Nephron (organoid): ENCODE measurements around the gene RAP1GAP2.
"Not testable (repeated sequence)": the region's sequence is repeated elsewhere in the genome, so short reads cannot be mapped to it uniquely, and the experiment has no call there.

Source experiments
- H3K27ac Mint-ChIP-seq, 3 experiments: 2 replicates each; pipeline ENCODE4 v1.8.0; 2020; ENCODE audit warnings: mixed read lengths in 3 of 3, mild to moderate bottlenecking in 2 of 3, moderate library complexity in 1 of 3
- H3K27me3 Mint-ChIP-seq: 2 replicates; pipeline ENCODE4 v1.8.0; 2021; ENCODE audit warnings: low read depth, mild to moderate bottlenecking, moderate library complexity, mixed read lengths
- H3K36me3 Mint-ChIP-seq: 2 replicates; pipeline ENCODE4 v1.8.0; 2020; ENCODE audit warnings: low read depth, mixed read lengths
- H3K4me1 Mint-ChIP-seq: 2 replicates; pipeline ENCODE4 v1.8.0; 2020; ENCODE audit warnings: mixed read lengths
- H3K4me3 Mint-ChIP-seq, 3 experiments: 2 replicates each; pipeline ENCODE4 v1.8.0; 2020; ENCODE audit warnings: mild to moderate bottlenecking in 3 of 3, mixed read lengths in 3 of 3, moderate library complexity in 2 of 3
- H3K9me3 Mint-ChIP-seq: 2 replicates; pipeline ENCODE4 v1.8.0; 2020; ENCODE audit warnings: mixed read lengths
- CTCF ChIP-seq, 3 experiments: fragments of 200-600 bp; sonication (generic); IDR thresholded peaks; one replicate each; pipeline ENCODE4 v1.5.0; 2021; ENCODE audit warnings: antibody characterized with exemption in 3 of 3; ENCODE audit not compliant: unreplicated experiment in 3 of 3

The RAP1GAP2 gene

GRCh38 chr17:2996810-2997670, 200.8 kb downstream of the RAP1GAP2 start:
- no peaks in the 10 kb centered on the region for H3K4me1 Mint-ChIP-seq
- H3K36me3 Mint-ChIP-seq, result no peaks in the 10 kb centered on the region
- H3K9me3 Mint-ChIP-seq, result no peaks in the 10 kb centered on the region
- H3K27ac Mint-ChIP-seq, result no peak overlapping the region
- H3K27me3 Mint-ChIP-seq, result peaks cover 7% of the 10 kb centered on the region
- H3K4me3 Mint-ChIP-seq, result no peak overlapping the region
- no peak for TF ChIP-seq CTCF (IDR thresholded peaks at IDR 0.05; ENCODE audit: unreplicated experiment in 3 of 3)

GRCh38 chr17:2998469-2998901, 202.2 kb downstream of the RAP1GAP2 start:
- H3K9me3 Mint-ChIP-seq, H3K27me3 Mint-ChIP-seq, H3K27ac Mint-ChIP-seq, H3K36me3 Mint-ChIP-seq, H3K4me3 Mint-ChIP-seq: not testable (repeated sequence)
- peaks cover 11% of the 10 kb centered on the region for H3K4me1 Mint-ChIP-seq

- Mint-ChIP-seq H3K36me3 (no peaks in the 10 kb centered on the region), H3K27ac (peak overlapping the region; percentile 26 to 64 (median 62)), H3K4me3 (no peak overlapping the region), H3K9me3 (no peaks in the 10 kb centered on the region), H3K27me3 (peaks cover 11% of the 10 kb centered on the region), H3K4me1 (peaks cover 31% of the 10 kb centered on the region)
- TF ChIP-seq CTCF (IDR thresholded peaks at IDR 0.05; ENCODE audit: unreplicated experiment in 3 of 3), result no peak
These were observed 206.5 kb downstream of the RAP1GAP2 start for GRCh38 chr17:3002538-3003295.

- H3K36me3 Mint-ChIP-seq, result no peaks in the 10 kb centered on the region
- TF ChIP-seq CTCF (IDR thresholded peaks at IDR 0.05; ENCODE audit: unreplicated experiment in 3 of 3), result no peak
- no peak overlapping the region for H3K4me3 Mint-ChIP-seq
- H3K4me1 Mint-ChIP-seq, result peaks cover 31% of the 10 kb centered on the region
- H3K27ac Mint-ChIP-seq, result peak overlapping the region; percentile 61 to 86 (median 64)
- H3K9me3 Mint-ChIP-seq, result no peaks in the 10 kb centered on the region
- H3K27me3 Mint-ChIP-seq, result peaks cover 6% of the 10 kb centered on the region
These were observed 207.3 kb downstream of the RAP1GAP2 start for GRCh38 chr17:3003296-3004149.

- no peak overlapping the region for H3K4me3 Mint-ChIP-seq
- no peaks in the 10 kb centered on the region for H3K36me3 Mint-ChIP-seq
- TF ChIP-seq CTCF (IDR thresholded peaks at IDR 0.05; ENCODE audit: unreplicated experiment in 3 of 3), result no peak
- H3K9me3 Mint-ChIP-seq, result no peaks in the 10 kb centered on the region
- H3K4me1 Mint-ChIP-seq, result peaks cover 31% of the 10 kb centered on the region
- peaks cover 4% of the 10 kb centered on the region for H3K27me3 Mint-ChIP-seq
- H3K27ac Mint-ChIP-seq, result peak overlapping the region; percentile 64 to 86 (median 78)
These were observed 208.0 kb downstream of the RAP1GAP2 start for GRCh38 chr17:3004150-3004801.
